Duodenal mucosa (tissue), 2 donors: ENCODE measurements around the gene RASSF4.

ENCODE experiments used
- H3K27ac ChIP-seq: one replicate; pipeline ENCODE4 v1.7.0; 2013; ENCODE audit warnings: low read depth, low read length
- H3K27me3 ChIP-seq, 2 donors: one replicate each; pipeline ENCODE4 v1.7.0; 2013; ENCODE audit warnings: low read length in 2 of 2, control low read depth in 1 of 2; ENCODE audit not compliant: insufficient read depth in 2 of 2, control insufficient read depth in 1 of 2
- H3K36me3 ChIP-seq, 2 donors: one replicate each; pipeline ENCODE4 v1.7.0; 2013; ENCODE audit warnings: low read length in 2 of 2, control low read depth in 1 of 2; ENCODE audit not compliant: insufficient read depth in 2 of 2, control insufficient read depth in 1 of 2
- H3K4me1 ChIP-seq, 2 donors: one replicate each; pipeline ENCODE4 v1.7.0; 2013; ENCODE audit warnings: low read length in 2 of 2, control low read depth in 1 of 2; ENCODE audit not compliant: insufficient read depth in 2 of 2, control insufficient read depth in 1 of 2
- H3K4me3 ChIP-seq, 2 donors: one replicate each; pipeline ENCODE4 v1.7.0; 2013; ENCODE audit warnings: low read length in 2 of 2, low read depth in 1 of 2
- H3K9ac ChIP-seq, 2 donors: one replicate each; pipeline ENCODE4 v1.7.0; 2013; ENCODE audit warnings: low read length in 2 of 2, low read depth in 1 of 2
- H3K9me3 ChIP-seq, 2 donors: one replicate each; pipeline ENCODE4 v1.7.0; 2013; ENCODE audit warnings: low read length in 2 of 2, control low read depth in 1 of 2; ENCODE audit not compliant: control insufficient read depth in 1 of 2

RASSF4 gene

DNA sequence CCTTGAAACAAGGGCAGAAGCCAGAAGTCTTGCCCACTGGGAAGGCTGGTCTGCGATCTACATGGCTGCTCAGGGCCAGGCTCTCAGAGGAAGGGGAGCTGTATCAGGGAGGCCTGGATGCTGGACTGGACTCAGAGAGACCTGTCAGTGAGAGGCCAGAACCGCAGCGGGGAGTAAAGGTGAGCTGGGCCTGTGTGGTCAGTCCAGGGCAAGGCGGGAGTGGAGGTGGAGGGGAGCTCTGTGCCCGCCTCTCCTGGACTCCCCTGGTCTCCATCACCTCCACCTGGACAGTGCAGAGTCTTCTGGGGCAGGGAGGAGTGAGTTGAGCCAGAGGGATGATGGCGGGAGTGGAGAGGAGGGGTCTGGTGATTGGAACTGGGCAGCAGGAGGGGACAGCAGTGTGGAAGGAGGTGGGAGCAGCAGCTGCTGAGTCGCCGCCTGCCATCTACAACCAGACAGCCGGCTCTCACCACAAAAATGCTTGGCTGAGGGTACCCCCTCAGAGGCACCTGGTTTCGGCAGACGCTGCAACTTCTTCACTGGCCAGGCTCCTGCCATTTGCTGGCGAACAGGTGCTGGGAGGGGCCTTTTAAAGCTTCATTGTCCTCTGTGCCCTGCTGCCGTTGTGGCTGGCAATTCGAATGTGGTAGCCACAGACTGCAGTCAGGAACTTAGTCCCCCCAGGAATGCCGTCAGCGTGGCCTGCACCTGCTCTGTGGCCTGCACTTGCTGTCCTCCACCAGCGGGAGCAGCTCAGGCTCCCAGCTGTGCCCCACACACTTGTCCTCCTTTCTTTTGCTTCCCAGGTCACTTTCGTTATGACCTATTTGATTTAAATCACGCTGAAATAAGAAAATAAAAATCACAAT, 3.5 kb downstream of the RASSF4 start:
- peaks cover 73 to 80% of the 10 kb centered on the region in 2 donors for H3K4me1 ChIP-seq
- H3K4me3 ChIP-seq: peak overlapping the region; percentile 29 to 32
- peak overlapping the region; percentile 43 to 57 for H3K9ac ChIP-seq
- peak overlapping the region; percentile 39 for H3K27ac ChIP-seq
- no peaks in the 10 kb centered on the region for H3K9me3 ChIP-seq
- H3K36me3 ChIP-seq: no peaks in the 10 kb centered on the region
- no peaks in the 10 kb centered on the region for H3K27me3 ChIP-seq

GRCh38 chr10:44963772-44964633, 4.4 kb downstream of the RASSF4 start:
- H3K27me3 ChIP-seq: no peaks in the 10 kb centered on the region
- peak overlapping the region; percentile 29 to 32 for H3K4me3 ChIP-seq
- H3K36me3 ChIP-seq: no peaks in the 10 kb centered on the region
- H3K4me1 ChIP-seq: peaks cover 72 to 83% of the 10 kb centered on the region in 2 donors
- H3K9me3 ChIP-seq: no peaks in the 10 kb centered on the region
- H3K9ac ChIP-seq: peak overlapping the region; percentile 43 to 57
- peak overlapping the region; percentile 54 for H3K27ac ChIP-seq

DNA sequence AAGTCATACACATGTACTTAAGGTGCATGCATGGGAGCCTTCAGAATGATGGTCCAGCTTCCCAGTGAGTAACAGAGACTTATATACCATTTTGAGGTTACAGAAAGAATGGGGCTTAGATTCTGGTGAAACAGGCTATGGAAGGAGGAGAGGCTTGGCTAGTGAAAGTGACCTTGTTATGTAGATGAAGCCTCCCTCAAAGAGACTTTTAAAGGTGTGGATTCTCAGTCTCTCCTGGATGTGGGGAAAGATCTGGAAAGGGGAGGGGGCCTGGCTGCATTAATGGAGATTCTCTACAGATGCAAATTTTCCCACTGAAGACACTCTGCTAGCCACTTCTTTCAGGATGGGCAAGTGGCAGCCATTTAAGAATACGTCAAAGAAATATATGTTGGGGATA, 5.5 kb downstream of the RASSF4 start:
- no peaks in the 10 kb centered on the region for H3K9me3 ChIP-seq
- H3K4me1 ChIP-seq: peaks cover 76 to 79% of the 10 kb centered on the region in 2 donors
- no peaks in the 10 kb centered on the region for H3K27me3 ChIP-seq
- H3K27ac ChIP-seq: no peak overlapping the region
- H3K36me3 ChIP-seq: peaks cover 0 to 5% of the 10 kb centered on the region in 2 donors
- no peak overlapping the region for H3K9ac ChIP-seq
- no peak overlapping the region for H3K4me3 ChIP-seq

DNA sequence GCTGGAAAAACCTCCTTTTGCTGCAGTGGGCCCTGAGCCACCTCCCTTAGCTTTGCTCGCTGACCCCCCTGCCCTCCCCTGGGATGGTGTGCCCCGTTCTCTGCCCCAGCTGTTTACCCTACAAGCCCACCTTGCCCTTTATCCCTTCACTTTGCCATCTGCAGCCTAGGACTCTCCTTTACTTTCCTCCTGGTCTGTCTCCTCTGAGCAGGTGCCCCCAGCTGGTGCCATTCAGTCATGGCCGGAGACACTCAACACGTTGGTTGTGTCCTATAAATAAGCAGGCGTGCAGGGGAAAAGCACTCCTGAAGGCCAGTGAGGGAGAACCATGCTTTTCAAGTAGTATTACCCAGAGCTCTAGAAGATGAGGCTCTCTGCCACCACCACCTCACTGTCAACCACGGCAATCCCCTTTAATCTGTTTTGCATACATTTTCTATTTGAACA, 6.1 kb downstream of the RASSF4 start:
- Histone ChIP-seq H3K4me1 (peaks cover 74 to 76% of the 10 kb centered on the region in 2 donors), H3K9me3 (no peaks in the 10 kb centered on the region), H3K9ac (no peak overlapping the region), H3K27me3 (no peaks in the 10 kb centered on the region), H3K27ac (no peak overlapping the region), H3K36me3 (peaks cover 0 to 7% of the 10 kb centered on the region in 2 donors), H3K4me3 (peak overlapping the region in 1 of 2 donors; percentile 19)

DNA sequence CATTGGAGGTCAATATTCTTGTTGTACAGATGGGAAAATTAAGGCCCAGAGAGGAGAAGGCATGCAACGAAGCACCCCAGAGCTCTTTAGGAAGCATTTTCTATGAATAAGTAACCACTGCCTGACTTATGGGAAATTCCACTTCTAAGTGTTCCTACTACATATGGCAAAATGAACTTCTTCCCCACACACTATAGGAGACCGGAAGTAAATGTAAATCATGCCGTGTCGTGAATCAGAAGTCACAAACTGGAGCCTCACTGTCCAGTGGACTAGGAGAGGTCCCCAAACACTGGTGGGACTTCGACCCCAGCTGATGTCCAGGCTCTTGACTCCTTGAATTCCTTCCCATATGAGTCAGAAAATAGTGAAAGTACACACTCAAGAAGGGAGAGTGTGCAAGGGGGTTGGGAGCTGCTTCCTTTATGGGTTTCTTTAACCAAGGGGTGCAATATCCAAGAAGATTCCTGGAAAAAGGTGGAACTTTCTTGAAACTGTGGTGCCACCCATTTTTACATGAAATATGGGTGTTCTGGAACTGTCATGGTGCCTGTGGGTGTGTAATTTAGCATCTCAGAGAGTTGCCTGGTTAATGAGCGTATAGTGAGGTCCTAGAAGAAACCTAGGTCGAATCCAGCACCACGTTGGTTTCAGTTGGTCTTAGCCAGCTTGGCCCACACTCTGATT, 6.7 kb downstream of the RASSF4 start:
- no peaks in the 10 kb centered on the region for H3K9me3 ChIP-seq
- peaks cover 68 to 70% of the 10 kb centered on the region in 2 donors for H3K4me1 ChIP-seq
- H3K27me3 ChIP-seq: no peaks in the 10 kb centered on the region
- no peak overlapping the region for H3K9ac ChIP-seq
- peaks cover 0 to 13% of the 10 kb centered on the region in 2 donors for H3K36me3 ChIP-seq
- H3K4me3 ChIP-seq: peak overlapping the region; percentile 7 to 19
- H3K27ac ChIP-seq: peak overlapping the region; percentile 1

DNA sequence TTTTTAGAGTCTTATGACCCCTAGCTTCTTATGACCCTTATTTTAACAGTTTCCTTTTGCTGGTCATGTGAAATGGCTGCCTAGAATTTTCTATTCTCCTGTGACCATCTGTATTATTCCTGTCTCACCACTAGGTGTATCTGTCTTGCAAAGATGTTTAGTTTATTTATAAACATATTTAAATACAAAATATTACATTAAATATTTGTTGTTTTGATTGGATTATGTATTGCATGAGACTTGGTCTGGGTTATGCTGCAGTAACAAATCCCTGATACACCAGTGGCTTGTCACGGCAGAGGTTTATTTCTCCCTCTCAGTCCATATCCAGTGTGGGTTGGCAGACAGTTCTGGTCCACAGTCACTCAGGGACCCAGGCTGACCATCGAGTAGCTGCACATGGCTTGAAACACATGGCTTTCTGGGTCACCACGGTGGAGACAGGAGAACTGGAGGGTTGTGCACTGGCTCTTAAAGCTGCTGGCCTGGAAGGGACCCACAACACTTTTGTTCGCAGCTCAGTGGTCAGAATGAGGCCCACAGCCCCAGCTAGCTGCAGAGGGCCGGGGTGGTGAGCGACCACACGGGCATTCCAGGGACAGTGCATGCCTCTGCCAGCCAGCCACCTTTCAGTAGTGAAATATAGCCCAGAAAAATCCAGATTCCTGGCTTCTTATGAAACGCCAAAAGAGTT, 7.4 kb downstream of the RASSF4 start:
- Histone ChIP-seq H3K4me3 (no peak overlapping the region), H3K27me3 (no peaks in the 10 kb centered on the region), H3K9me3 (no peaks in the 10 kb centered on the region), H3K36me3 (peaks cover 0 to 20% of the 10 kb centered on the region in 2 donors), H3K9ac (no peak overlapping the region), H3K4me1 (peaks cover 61 to 63% of the 10 kb centered on the region in 2 donors), H3K27ac (no peak overlapping the region)

DNA sequence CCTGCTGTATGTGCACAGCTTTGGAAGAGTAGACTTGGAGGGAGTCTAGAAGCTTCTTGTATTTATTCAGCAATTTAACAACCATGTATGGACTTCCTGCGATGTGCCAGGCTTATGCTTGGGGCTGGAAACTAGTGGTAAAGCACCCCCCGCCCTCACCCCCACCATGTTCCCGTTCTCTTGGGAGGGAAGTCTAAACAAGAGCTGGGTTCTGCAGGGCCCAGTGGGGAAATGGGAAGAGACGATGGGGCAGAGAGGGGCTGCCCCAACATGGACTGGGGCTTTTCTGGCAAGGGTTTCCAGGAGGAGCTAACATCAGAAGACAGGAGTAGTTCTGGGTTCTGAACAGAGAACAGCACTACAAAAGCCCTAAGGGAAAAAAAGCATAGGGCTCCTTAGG, 8.0 kb downstream of the RASSF4 start:
- Histone ChIP-seq H3K27ac (no peak overlapping the region), H3K9me3 (no peaks in the 10 kb centered on the region), H3K27me3 (no peaks in the 10 kb centered on the region), H3K36me3 (peaks cover 0 to 22% of the 10 kb centered on the region in 2 donors), H3K9ac (no peak overlapping the region), H3K4me3 (no peak overlapping the region), H3K4me1 (peaks cover 55 to 57% of the 10 kb centered on the region in 2 donors)

- no peak overlapping the region for H3K9ac ChIP-seq
- no peaks in the 10 kb centered on the region for H3K27me3 ChIP-seq
- H3K27ac ChIP-seq: no peak overlapping the region
- H3K4me1 ChIP-seq: peaks cover 54 to 55% of the 10 kb centered on the region in 2 donors
- no peak overlapping the region for H3K4me3 ChIP-seq
- peaks cover 0 to 22% of the 10 kb centered on the region in 2 donors for H3K36me3 ChIP-seq
- no peaks in the 10 kb centered on the region for H3K9me3 ChIP-seq
Measured at GRCh38 chr10:44968091-44968490, 8.5 kb downstream of the RASSF4 start.
